GM19455 (cell line): ENCODE results near the gene SENP3.
"Not testable (repeated sequence)": the region's sequence is repeated elsewhere in the genome, so short reads cannot be mapped to it uniquely, and the experiment has no call there.

Source experiments
- ATAC-seq: cut with Tn5 transposase; IDR thresholded peaks from one replicate; pipeline ENCODE4 v1.9.1; 2021; ENCODE audit not compliant: unreplicated experiment

SENP3 gene

DNA sequence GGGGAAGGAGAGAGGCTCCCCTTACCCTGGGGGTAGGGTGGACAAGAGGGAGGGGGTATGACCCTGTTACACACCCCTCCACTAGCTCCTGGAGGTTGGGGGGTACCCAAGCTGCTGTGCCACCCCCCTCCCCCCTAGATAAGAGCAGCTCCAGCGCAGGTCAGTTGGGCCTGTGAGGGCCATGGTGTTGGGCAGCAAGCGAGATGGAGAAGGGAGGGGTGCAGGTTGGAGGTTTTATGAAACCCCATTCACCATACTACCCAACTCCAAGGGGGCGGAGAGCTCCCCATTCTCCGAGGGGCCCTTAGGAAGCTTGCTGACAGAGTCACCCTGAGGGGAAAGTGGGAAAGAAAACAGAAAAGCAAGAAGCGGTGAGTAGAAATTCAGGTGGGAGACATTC lies 29.9 kb downstream of the SENP3 start:
- ATAC-seq: no peak

DNA sequence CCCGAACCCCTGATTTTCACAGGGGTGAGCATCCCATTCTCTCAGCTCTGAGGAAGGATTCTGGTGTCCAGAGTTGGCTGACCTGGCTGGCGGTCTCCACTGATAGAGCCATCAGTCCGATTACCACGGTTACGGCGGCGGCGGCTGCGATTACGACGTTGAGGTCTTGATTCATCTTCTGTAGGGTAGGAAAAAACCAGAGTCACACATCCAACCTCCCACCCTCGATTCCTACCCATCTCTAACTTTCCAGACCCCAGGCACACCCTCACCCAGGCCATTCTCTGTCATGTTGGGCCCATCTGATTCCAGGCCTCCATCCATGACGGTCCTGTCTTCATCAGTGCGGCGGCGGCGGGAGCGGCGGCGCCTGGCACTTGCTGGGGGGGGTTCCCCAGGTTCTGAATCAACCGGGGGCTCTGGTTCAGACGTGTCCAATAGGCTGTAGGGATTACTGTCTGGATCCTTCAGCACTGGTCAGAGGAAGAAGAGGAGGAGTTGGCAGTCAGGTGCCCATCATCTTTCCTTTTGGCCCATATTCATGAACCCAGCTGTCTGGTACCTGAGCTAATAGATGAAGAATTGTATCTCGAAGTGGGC lies 30.8 kb downstream of the SENP3 start:
- no peak for ATAC-seq

DNA sequence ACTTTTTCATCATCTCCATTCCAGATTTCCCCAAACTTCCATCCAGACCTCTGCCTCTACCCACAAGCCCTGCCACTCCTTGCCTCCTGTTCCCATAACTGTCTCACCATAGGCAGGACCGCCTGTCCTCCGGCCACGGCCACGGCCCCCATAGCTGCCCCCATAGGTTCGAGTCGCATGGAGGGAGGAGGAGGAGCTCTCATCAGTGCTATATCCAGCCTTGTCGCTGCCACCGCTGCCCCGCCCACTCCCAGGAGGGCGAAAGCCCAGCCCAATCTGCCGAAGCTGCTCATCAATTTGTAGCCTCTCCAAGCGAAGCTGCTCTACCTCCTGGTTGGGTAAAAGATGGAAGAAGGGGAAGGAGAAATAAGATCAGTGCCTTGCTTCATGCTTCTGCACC lies 31.6 kb downstream of the SENP3 start:
- ATAC-seq: no peak

DNA sequence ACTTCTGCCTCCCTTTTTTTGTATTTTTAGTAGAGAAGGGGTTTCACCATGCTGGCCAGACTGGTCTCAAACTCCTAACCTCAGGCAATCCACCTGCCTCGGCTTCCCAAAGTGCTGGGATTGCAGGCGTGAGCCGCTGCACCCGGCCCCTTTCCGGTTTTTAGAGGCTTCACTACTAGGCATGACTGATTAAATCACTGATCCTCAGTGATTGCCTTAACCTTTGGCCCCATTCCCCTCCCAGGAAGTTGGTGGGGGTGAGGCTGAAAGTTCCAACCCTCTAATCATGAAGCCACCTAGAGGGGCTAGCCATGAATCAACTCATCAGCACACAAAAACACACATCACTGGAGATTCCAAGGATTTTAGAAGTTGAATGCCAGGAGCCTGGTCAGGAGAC lies 35.8 kb downstream of the SENP3 start:
- not testable (repeated sequence) for ATAC-seq

DNA sequence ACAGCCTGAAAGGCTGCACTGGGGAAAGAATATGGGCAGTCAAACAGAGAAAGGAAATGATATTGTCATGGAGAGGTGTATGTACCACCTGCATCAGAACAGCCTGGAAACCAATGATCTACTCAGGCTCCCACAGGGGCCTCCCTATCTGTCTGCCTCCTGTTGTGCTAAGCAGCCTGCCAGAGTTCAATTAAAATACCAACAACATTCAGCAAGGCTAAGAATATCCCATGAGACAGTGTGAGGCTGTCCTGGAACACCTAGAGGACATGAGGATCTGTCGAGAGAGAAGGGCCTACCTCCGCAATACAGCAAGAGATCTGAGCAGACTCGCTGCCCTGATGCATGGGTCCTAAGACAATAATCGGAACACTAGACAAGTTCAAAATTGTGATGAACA lies 44.6 kb downstream of the SENP3 start:
- ATAC-seq: no peak

DNA sequence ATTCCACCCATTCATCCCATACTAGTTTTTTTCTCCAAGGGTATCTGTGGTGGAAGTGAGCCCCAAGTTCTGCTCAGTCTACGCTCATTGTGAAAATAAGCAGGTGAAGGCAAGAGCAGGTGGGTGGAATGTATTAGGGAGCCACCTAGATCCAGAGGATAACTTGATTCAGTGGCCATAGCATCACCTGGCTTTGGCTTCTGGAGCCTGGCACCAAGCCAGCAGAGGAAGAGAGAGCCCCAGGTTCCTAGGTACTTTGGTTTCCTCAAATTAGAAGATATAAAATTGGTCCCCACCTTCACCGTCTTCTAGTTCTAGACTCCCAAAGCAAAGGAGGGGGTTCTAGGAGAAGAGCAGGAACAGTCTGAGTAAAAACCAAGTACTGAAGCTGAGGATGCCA lies 48.9 kb downstream of the SENP3 start:
- ATAC-seq: no peak

DNA sequence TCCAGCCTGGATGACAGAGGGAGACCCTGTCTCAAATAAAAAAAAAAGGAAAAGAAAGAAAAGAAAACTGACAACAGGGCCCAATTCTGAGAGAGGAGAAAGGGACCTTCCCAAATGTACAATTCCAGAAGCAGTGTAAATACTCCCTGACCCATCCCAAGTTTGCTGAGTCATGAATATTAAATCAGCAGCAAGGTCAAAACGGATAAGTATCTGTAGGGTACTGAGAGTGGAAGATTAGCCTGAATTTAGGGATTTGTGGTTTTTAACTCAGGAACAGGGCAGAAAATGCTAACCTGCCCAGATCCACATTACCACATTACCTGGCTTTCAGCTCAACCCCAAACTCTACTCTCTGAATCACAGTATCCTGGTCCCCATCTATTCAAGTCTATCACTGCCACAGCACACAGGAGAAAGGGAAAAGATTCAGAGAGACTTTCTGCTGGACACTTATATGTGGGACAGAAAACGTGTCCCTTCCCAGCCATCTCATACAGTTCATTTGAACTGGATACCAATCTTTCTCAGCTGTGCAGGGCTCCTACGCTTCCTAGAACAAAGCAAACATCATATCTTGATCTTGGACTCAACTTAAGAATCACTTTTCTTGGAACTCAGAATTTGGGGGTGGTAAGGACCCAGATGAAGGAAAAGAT lies 50.0 kb downstream of the SENP3 start:
- ATAC-seq: no peak

DNA sequence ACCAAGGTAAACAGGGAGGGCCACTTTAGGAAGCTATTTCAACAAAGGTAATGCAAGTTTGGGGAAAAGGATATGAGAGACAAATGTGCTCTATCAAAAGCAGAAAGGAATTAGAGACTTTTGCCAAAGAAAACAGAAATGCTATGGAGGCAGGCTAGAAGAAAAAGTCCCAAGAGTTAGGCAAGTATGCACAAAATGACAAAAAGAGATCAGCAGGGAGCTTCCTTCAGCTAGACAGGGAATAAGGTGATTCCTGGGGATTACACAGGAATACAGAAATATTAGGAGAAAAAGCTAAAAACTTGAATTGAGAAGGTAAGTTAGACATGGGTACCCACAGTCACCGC lies 50.5 kb downstream of the SENP3 start:
- no peak for ATAC-seq

DNA sequence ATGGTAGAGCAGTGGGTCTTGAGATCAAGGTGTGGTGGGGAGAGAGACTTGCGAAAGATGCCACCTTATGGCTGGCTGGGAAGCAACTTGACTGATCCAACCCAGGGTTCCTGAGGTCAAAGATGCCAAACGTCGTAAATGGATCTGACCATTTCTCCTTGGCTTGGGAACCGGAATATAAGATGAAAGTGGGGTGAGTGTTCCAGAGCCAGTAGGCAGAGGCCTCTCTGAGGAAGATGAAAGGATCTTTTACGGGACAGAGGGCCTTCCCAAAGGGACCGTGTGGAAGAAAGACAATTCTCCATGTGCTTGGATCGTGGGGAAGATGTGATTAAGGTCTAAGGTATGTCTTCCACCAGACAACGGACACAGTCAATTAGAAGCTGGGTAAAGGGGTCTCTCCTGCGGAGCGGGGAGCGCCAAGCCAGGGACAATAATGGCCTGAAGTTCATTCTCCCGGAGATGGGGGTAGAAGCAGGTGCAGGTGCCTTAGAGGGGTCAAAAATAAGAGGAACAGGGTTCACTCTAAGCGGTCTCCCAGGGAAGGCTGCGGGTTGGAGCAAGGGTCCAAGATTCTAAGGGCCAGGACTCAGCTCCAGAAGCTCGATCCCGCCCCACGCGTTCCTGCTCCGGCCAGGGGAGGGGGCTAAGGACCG lies 52.2 kb downstream of the SENP3 start:
- ATAC-seq: no peak

DNA sequence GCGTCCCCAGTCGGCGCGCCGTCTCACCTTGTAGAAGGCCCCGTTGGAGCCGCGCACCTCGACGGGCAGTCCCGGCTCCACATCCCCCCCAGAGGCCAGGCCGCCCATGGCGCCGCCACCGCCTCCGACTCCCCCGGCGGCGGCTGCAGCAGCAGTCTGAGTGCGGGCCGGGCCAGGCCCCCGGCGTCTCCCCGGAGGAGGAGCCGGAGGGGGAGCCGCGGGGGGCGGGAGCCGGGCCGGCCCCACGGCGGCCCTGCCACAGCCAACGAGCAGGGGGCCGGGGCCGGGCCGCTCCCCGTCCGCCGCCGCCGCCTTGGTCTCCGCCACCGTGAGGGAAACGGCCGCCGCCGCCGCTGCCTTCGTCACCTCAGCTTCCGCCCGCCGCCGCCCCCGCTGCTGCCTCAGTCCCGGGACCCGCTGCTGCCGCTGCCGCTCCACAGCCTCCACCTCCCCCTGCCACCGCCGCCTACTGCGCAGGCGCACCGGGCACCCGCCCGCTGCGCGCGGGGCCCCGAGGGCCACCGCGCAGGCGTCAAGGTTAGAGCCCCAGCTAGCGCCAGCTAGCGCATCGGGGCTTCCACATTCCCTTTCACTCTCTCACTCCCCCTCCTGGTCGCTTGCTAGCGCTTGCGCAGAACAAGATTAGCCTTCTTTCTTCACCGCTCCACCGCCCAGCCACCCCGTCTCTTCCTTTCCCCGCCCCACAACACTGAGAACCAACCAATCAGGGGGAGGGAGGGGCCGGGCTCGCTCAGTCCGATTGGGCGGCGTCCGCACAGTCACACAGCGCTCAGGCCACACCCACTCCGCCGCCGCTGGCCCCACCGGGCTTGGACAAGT lies 52.9 kb downstream of the SENP3 start, which contains the start of gene FXR2:
FXR2 (minus strand) TSS at position 473 of the 840 bp plus-strand sequence; CDS start at position 108, 365 bp downstream.
- peak; percentile 86 for ATAC-seq

DNA sequence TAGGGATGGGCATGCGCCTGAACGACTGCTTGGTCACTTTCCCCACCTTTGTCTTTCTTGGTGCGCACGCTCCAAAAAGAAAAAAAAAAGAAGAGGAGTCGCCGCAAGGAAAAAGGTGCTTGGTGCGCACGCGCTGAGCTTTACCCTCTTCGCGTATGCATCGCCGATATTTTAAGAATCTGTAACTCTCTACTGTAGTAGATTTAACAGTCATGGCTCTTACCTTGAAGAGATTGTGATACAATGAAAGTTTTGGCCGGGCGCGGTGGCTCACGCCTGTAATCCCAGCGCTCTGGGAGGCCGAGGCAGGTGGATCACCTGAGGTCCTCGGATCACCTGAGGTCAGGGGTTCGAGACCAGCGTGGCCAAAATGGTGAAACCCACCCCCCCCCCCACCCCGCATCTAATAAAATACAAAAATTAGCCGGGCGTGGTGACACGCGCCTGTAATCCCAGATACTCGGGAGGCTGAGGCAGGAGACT lies 53.6 kb downstream of the SENP3 start:
- no peak for ATAC-seq

DNA sequence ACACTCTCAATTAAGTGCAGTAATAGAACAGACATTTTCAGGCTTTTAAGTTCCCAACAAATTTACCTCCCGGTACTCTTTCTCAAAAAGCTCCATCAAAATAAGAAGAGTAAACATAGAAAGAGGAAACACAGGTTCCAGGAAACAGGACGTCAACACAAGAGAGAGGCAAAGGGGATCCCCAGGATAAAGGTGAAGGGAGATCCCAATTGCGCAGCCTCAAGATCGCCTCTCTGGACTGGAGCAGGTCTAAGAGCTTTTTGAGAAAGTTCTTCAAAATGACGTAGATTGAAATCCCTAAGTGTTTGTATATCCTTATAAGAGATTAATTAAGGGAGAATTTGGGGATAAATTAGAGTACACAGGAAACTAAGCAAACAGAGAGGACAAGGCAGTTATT lies 56.9 kb downstream of the SENP3 start:
- no peak for ATAC-seq

DNA sequence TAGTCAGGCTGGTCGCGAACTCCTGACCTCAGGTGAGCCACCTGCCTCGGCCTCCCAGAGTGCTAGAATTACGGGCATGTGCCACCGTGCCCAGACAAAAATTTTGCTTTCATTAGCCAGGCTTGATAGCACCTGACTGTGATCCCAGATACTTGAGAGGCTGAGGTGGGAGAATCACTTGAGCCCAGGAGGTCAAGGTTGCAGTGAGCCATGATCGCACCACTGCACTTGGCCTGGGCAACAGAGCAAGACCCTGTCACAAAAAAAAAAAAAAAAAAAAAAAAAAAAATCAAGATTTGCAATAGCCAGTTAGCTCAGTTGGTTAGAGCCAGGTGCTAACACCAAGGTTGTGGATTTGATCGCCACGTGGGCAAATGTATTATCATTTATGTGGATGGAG lies 59.1 kb downstream of the SENP3 start:
- ATAC-seq: no peak
